Subcutaneous abdominal adipose tissue (tissue), 5 donors: ENCODE results near the gene POLA1.

Source experiments
- H3K27ac ChIP-seq: one replicate; pipeline ENCODE4 v1.7.0; 2013; ENCODE audit warnings: low read depth, mild to moderate bottlenecking, inconsistent platforms, low read length, moderate library complexity
- H3K27me3 ChIP-seq, 5 donors: one replicate each; pipeline ENCODE4 v1.7.0; 2013; ENCODE audit warnings: low read length in 5 of 5, inconsistent platforms in 1 of 5; ENCODE audit not compliant: control insufficient read depth in 5 of 5, insufficient read depth in 4 of 5
- H3K36me3 ChIP-seq, 5 donors: one replicate each; pipeline ENCODE4 v1.7.0; 2013; ENCODE audit warnings: low read length in 5 of 5; ENCODE audit not compliant: control insufficient read depth in 5 of 5, insufficient read depth in 5 of 5
- H3K4me1 ChIP-seq, 5 donors: one replicate each; pipeline ENCODE4 v1.7.0; 2013; ENCODE audit warnings: low read length in 5 of 5, mild to moderate bottlenecking in 3 of 5, moderate library complexity in 1 of 5; ENCODE audit not compliant: control insufficient read depth in 5 of 5, insufficient read depth in 5 of 5
- H3K4me3 ChIP-seq, 5 donors: one replicate each; pipeline ENCODE4 v1.7.0; 2013; ENCODE audit warnings: low read length in 5 of 5, low read depth in 1 of 5
- H3K9ac ChIP-seq, 5 donors: one replicate each; pipeline ENCODE4 v1.7.0; 2013; ENCODE audit warnings: low read length in 5 of 5, mild to moderate bottlenecking in 4 of 5, moderate library complexity in 3 of 5
- H3K9me3 ChIP-seq, 5 donors: one replicate each; pipeline ENCODE4 v1.7.0; 2013; ENCODE audit warnings: low read length in 5 of 5; ENCODE audit not compliant: control insufficient read depth in 5 of 5
- donor health status: healthy.
- donor health status: healthy.
- donor health status: healthy.
- donor health status: healthy.
- donor health status: healthy.

Gene POLA1

DNA sequence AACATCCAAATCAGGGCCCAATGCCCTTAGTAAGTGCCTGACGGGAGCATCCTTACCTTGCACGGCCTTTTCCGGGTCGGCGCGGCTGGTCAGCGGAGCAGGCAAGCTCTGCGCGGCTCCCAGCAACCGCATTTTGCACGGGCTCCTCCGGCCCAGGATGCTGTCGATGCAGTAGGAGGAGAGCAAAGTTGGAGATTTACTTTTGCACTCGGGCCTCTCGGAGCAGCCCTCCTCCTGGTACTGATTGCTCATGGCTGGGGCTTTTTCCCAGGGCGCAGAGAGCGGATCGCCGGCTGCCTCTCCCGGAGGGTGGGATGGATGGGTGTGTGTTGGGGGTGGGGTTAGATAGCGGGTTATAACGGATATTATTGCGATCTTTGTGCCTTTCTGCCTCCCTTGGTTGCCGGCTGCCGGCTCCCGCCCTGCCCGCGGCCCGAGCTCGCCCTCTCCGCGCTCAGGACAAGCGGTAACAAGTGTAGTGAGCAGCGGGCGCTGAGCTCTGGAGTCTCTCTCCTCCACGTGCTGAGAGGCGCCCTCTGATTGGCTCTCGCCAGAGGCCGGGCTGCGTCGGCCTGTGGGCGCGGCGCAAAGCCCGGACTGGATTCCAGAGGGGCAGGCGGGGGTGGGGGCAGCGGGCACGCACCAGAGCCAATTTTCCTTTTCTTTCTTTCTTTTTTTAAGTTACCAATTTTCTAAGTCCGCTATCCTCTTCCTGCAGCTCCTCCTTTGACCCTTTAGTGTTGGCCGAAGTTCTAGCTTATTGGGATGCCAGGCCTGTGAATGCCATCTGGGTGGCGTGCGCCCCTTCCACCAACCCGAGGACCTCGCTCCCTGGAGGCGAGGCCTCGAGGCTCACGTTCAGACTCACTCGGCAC is 322.0 kb downstream of the POLA1 start, which contains the start of gene ARX:
Gene ARX, minus strand, starts transcription at position 480 of the 875 bp plus-strand sequence. Its CDS starts 228 bp downstream, at position 252.
- peak within 1 kb of the TSS in 1 of 5 donors; percentile 16 for H3K4me3 ChIP-seq
- no peak within 1 kb of the TSS for H3K27ac ChIP-seq
- H3K36me3 ChIP-seq, result no peaks in the 10 kb centered on the region
- no peak within 1 kb of the TSS for H3K9ac ChIP-seq
- H3K27me3 ChIP-seq, result peaks cover 45 to 86% (median 71%) of the 10 kb centered on the region in 5 donors
- H3K4me1 ChIP-seq, result peaks cover 0 to 37% (median 25%) of the 10 kb centered on the region in 5 donors
- peaks cover 0 to 5% (median 3%) of the 10 kb centered on the region in 5 donors for H3K9me3 ChIP-seq

DNA sequence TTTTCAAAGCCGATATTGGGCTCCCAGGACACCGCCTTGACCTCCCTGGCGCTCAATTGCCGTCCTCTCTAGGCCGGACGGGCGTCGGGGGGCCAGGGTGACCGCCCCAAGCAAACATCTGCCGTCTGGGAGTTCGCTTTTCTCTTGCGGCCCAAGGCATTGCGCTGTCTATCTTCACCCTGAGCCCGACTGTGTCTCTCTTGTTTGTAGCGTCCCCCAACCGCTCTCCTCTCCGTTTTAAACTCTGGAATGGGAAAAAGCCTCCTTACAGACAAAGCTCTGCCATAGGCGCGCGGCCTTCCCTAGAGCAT is 322.6 kb downstream of the POLA1 start:
- H3K27me3 ChIP-seq, result peaks cover 48 to 86% (median 71%) of the 10 kb centered on the region in 5 donors
- H3K27ac ChIP-seq, result no peak overlapping the region
- H3K9ac ChIP-seq, result no peak overlapping the region
- H3K9me3 ChIP-seq, result peaks cover 0 to 5% (median 3%) of the 10 kb centered on the region in 5 donors
- no peak overlapping the region for H3K4me3 ChIP-seq
- no peaks in the 10 kb centered on the region for H3K36me3 ChIP-seq
- peaks cover 0 to 43% (median 29%) of the 10 kb centered on the region in 5 donors for H3K4me1 ChIP-seq

DNA sequence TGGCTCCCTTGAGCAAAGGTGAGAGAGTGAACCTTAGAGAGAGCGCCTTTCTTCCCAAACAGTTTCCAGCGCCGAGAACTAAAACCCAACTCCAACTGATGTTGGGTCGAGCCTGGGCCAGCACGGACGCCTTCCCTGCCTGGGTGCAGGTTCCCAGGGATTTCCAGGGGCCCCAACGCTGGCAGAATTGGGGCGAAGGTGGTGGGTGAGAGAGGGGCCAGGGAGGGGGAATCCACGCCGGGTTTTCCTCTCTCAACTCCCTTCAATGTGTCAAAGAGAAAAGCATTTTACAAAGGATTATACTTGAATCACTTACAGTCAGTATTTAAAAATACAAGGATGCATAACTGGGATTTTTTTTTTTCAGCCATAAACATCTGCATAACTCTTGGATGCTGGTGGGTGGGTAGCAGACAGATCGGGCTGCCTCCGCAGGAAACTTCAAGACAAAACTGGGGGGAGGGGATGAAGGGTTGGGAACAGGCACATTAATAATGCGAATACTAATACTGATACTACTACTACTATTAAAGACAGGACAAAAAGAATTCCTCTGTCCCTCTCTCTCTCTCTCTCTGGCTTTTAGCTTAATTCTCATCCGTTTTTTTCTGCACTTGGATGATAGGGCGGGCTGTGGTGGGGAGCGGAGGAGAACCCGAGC is 323.4 kb downstream of the POLA1 start:
- peaks cover 48 to 86% (median 71%) of the 10 kb centered on the region in 5 donors for H3K27me3 ChIP-seq
- no peaks in the 10 kb centered on the region for H3K36me3 ChIP-seq
- peaks cover 0 to 45% (median 30%) of the 10 kb centered on the region in 5 donors for H3K4me1 ChIP-seq
- H3K4me3 ChIP-seq, result peak overlapping the region in 1 of 5 donors; percentile 24
- no peak overlapping the region for H3K9ac ChIP-seq
- H3K9me3 ChIP-seq, result peaks cover 0 to 5% (median 3%) of the 10 kb centered on the region in 5 donors
- H3K27ac ChIP-seq, result no peak overlapping the region

DNA sequence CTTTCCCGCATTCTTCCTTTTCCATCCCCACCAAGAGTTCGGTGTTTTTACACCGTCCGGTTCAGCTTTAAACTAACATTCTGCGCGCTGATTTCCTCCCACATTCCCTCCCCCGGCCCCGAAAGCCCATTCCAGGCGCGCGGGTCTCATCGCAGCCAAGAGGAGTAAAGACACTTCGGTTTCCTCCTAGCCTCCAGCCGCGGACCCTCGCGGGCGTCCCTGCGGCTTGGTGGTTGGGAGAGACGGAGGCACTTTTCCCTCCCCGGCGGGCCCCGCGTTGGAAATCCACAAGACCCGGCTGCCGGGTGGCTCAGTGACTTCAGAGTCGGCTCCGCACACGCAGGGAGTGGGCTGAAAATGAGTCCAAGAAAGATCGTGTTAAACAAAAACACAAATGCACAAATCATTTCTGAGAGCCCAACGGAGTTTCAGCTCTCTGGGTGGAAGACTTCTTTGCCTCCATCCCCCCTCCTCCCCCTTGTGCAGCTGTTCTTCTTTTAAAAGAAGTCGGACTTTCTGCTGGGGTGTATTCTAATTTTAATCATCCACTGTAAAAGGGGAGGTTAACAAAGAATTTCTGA is 324.0 kb downstream of the POLA1 start:
- Histone ChIP-seq H3K27ac (no peak overlapping the region), H3K9me3 (peaks cover 0 to 4% (median 2%) of the 10 kb centered on the region in 5 donors), H3K36me3 (no peaks in the 10 kb centered on the region), H3K9ac (no peak overlapping the region), H3K4me1 (peaks cover 0 to 44% (median 23%) of the 10 kb centered on the region in 5 donors), H3K4me3 (peak overlapping the region in 2 of 5 donors; percentile 7 to 24), H3K27me3 (peaks cover 52 to 87% (median 74%) of the 10 kb centered on the region in 5 donors)

DNA sequence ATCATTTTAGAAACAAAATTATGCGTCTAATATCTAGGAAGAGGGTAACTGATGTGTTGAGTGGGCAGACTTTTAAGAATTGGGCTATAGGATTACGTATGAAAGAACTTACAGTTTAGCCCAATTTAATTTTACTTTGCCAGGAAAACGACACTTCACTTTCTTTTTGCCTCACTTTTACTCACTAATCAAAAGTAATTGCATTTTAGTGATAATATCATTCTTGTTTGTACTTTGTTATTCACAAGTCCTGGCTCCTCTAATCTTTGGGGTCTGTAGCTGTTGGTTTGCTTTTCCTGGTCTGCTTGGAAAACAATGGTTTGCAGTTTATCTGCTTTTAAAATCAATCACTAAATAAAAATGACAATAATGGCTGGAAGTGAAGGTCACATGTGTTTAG is 325.0 kb downstream of the POLA1 start:
- H3K27ac ChIP-seq, result no peak overlapping the region
- no peak overlapping the region for H3K4me3 ChIP-seq
- H3K36me3 ChIP-seq, result no peaks in the 10 kb centered on the region
- H3K4me1 ChIP-seq, result peaks cover 0 to 39% (median 20%) of the 10 kb centered on the region in 5 donors
- no peaks in the 10 kb centered on the region for H3K9me3 ChIP-seq
- peaks cover 55 to 92% (median 80%) of the 10 kb centered on the region in 5 donors for H3K27me3 ChIP-seq
- no peak overlapping the region for H3K9ac ChIP-seq

DNA sequence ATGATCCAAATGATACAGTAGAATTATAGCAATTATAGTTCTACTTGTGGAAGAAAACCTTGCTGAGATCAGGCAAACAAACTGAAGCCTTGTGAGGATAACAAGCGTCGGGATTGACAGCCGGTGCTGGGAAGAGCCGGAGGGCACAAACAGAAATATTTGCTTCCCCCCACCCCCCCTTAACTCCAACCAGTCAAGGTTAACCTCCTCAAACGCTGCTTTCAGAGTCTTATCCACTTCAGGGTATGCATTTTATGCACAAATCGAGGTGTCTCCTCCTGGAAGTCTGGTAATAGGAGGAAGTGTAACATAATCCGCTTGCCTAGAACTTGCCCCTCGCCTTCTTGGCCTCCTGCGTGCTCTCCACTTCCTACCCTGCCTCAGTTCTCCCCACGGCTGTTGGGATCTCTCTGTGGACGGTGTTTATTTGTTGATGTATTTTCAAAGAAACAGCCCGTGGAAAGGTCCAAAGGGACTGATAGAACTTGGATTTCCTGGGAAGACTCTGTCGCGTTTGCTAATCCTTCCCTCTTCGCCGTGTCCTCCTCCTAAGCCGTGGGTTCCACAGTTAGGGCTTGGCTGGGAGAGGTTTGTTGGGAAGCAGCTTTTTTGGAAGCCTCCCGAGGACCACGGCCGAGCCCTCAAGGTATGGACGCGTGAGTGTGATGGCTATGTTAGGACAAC is 326.1 kb downstream of the POLA1 start:
- H3K9me3 ChIP-seq, result no peaks in the 10 kb centered on the region

DNA sequence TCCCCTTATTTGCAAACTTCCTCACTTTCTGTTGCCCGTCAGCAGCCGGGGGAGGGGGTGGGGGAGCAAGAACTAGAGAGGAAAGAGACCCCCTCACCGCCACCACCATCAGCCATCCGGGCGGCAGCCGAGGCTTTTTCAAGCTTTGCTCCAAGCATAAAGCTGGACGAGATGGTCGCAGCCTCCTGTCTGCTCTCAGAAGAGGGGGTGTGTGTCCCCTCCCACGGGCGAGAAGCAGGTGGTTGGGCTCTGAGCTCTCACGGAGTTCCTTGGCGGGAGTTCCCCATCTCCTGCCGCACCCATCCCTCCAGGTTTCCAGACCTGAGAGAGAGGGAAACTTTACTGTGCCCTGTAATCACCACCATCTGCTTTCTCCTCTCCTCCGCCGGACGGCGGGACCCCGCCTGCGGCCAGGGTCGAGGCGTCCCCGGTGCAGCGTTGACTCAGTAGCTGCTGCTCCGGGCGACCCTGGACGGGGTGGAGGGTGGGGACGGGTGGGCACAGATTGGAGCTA is 326.7 kb downstream of the POLA1 start:
- peak overlapping the region in 2 of 5 donors; percentile 16 to 26 for H3K4me3 ChIP-seq
- H3K9ac ChIP-seq, result no peak overlapping the region
- no peaks in the 10 kb centered on the region for H3K36me3 ChIP-seq
- H3K27me3 ChIP-seq, result peaks cover 52 to 89% (median 75%) of the 10 kb centered on the region in 5 donors
- peaks cover 0 to 34% (median 20%) of the 10 kb centered on the region in 5 donors for H3K4me1 ChIP-seq
- no peaks in the 10 kb centered on the region for H3K9me3 ChIP-seq
- no peak overlapping the region for H3K27ac ChIP-seq

More for the DNA sequence above, 326.1 kb downstream of the POLA1 start:
- Histone ChIP-seq H3K4me3 (no peak overlapping the region), H3K4me1 (peaks cover 0 to 37% (median 20%) of the 10 kb centered on the region in 5 donors), H3K9ac (no peak overlapping the region), H3K27ac (no peak overlapping the region), H3K27me3 (peaks cover 57 to 90% (median 78%) of the 10 kb centered on the region in 5 donors), H3K36me3 (no peaks in the 10 kb centered on the region)

DNA sequence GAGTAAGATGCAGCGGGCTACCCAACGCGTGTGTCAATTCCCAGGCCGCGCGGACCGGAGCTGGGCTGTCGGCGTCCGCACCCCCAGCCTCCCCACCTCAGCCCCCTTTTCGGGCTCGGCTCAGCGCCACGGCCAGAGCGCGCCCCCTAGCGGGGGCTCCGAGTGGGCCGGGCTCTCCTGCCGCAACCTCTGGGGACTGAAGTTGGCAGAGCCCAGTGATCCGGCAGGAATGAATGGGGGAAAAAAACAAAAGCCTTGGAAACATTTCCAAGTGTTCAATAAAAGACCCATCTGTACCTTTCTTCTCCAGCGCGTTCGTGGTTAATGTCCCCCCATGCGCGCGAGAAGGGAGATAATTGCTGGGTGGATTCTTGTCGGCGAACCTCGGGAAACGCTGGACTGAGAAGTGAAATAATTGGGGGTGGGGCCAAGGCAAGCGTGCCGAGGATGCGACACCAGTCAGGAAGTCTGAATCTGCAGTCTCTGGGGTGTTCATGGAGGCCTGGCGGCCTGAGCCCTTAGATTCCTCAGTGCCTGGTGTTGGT is 327.3 kb downstream of the POLA1 start:
- Histone ChIP-seq H3K4me1 (peaks cover 0 to 30% (median 18%) of the 10 kb centered on the region in 5 donors), H3K27me3 (peaks cover 48 to 89% (median 74%) of the 10 kb centered on the region in 5 donors), H3K4me3 (peak overlapping the region in 4 of 5 donors; percentile 16 to 39 (median 22))

More for the DNA sequence above, 327.3 kb downstream of the POLA1 start:
- Histone ChIP-seq H3K9ac (no peak overlapping the region), H3K27ac (no peak overlapping the region), H3K36me3 (no peaks in the 10 kb centered on the region), H3K9me3 (no peaks in the 10 kb centered on the region)
